Stimulated activated effector memory CD8-positive, alpha-beta T cell treated with anti-CD3 and anti-CD28 coated beads, Interleukin-12 subunit alpha, Interleukin-12 subunit beta, amount 100 ng/mL, for 72 hours (primary cell): ENCODE measurements around the gene PHLDA3.

Experiments
- ATAC-seq: fragments of 150-1000 bp; cut with Tn5 transposase; 2 replicates; pipeline ENCODE4 v1.10.0; 2021
- DNase-seq, 2 donors: peaks; one replicate each; pipeline ENCODE4 v3.0.0; 2021 to 2022; ENCODE audit warnings: low spot score in 2 of 2
- H3K27ac Mint-ChIP-seq: one replicate; pipeline ENCODE4 v1.8.0; 2022; ENCODE audit warnings: mild to moderate bottlenecking, mixed read lengths
- H3K36me3 Mint-ChIP-seq: one replicate; pipeline ENCODE4 v1.8.0; 2022; ENCODE audit warnings: mild to moderate bottlenecking, mixed read lengths
- H3K4me1 Mint-ChIP-seq: one replicate; pipeline ENCODE4 v1.8.0; 2022; ENCODE audit warnings: mixed read lengths
- H3K4me3 Mint-ChIP-seq: one replicate; pipeline ENCODE4 v1.8.0; 2022; ENCODE audit warnings: mild to moderate bottlenecking, mixed read lengths
- H3K9me3 Mint-ChIP-seq: one replicate; pipeline ENCODE4 v1.8.0; 2022; ENCODE audit warnings: mixed read lengths

PHLDA3 gene

GRCh38 chr1:201445310-201445709 lies 23.7 kb downstream of the PHLDA3 start:
- Mint-ChIP-seq H3K36me3 (no peaks in the 10 kb centered on the region), H3K27ac (no peak overlapping the region), H3K9me3 (no peaks in the 10 kb centered on the region), H3K4me3 (no peak overlapping the region), H3K4me1 (peaks cover 6% of the 10 kb centered on the region)
- DNase-seq (no peak), ATAC-seq (no peak)

- DNase-seq, result no peak
Measured at GRCh38 chr1:201444792-201445191, 24.2 kb downstream of the PHLDA3 start.

GRCh38 chr1:201443747-201444146 lies 25.2 kb downstream of the PHLDA3 start:
- no peak overlapping the region for H3K4me3 Mint-ChIP-seq
- no peak for DNase-seq
- H3K9me3 Mint-ChIP-seq, result no peaks in the 10 kb centered on the region
- ATAC-seq, result no peak
- H3K27ac Mint-ChIP-seq, result no peak overlapping the region
- H3K4me1 Mint-ChIP-seq, result peaks cover 6% of the 10 kb centered on the region
- no peaks in the 10 kb centered on the region for H3K36me3 Mint-ChIP-seq

More at GRCh38 chr1:201444792-201445191, 24.2 kb downstream of the PHLDA3 start:
- Mint-ChIP-seq H3K27ac (no peak overlapping the region), H3K36me3 (no peaks in the 10 kb centered on the region), H3K4me3 (no peak overlapping the region), H3K4me1 (peaks cover 6% of the 10 kb centered on the region), H3K9me3 (no peaks in the 10 kb centered on the region)
- ATAC-seq, result peak; percentile 25

GRCh38 chr1:201436969-201437368 lies 32.0 kb downstream of the PHLDA3 start:
- Mint-ChIP-seq H3K27ac (no peak overlapping the region), H3K36me3 (no peaks in the 10 kb centered on the region), H3K9me3 (no peaks in the 10 kb centered on the region), H3K4me3 (no peak overlapping the region), H3K4me1 (peaks cover 11% of the 10 kb centered on the region)
- ATAC-seq (no peak), DNase-seq (no peak)

GRCh38 chr1:201436393-201436792 lies 32.6 kb downstream of the PHLDA3 start:
- Mint-ChIP-seq H3K27ac (no peak overlapping the region), H3K9me3 (no peaks in the 10 kb centered on the region), H3K4me3 (no peak overlapping the region), H3K4me1 (peaks cover 11% of the 10 kb centered on the region), H3K36me3 (no peaks in the 10 kb centered on the region)
- peak; percentile 21 for ATAC-seq
- no peak for DNase-seq

- H3K4me1 Mint-ChIP-seq, result peaks cover 11% of the 10 kb centered on the region
- H3K9me3 Mint-ChIP-seq, result no peaks in the 10 kb centered on the region
- H3K4me3 Mint-ChIP-seq, result no peak overlapping the region
- no peak overlapping the region for H3K27ac Mint-ChIP-seq
- ATAC-seq (no peak), DNase-seq (no peak)
- no peaks in the 10 kb centered on the region for H3K36me3 Mint-ChIP-seq
Measured at GRCh38 chr1:201434266-201434665, 34.7 kb downstream of the PHLDA3 start.

- no peak overlapping the region for H3K27ac Mint-ChIP-seq
- no peaks in the 10 kb centered on the region for H3K36me3 Mint-ChIP-seq
- DNase-seq (no peak), ATAC-seq (no peak)
- peaks cover 11% of the 10 kb centered on the region for H3K4me1 Mint-ChIP-seq
- H3K4me3 Mint-ChIP-seq, result no peak overlapping the region
- H3K9me3 Mint-ChIP-seq, result no peaks in the 10 kb centered on the region
Measured at GRCh38 chr1:201433609-201434008, 35.4 kb downstream of the PHLDA3 start.

GRCh38 chr1:201430776-201431175 lies 38.2 kb downstream of the PHLDA3 start:
- no peak overlapping the region for H3K27ac Mint-ChIP-seq
- no peak for ATAC-seq
- H3K4me1 Mint-ChIP-seq, result peaks cover 4% of the 10 kb centered on the region

GRCh38 chr1:201429736-201430501 lies 39.1 kb downstream of the PHLDA3 start:
- Mint-ChIP-seq H3K4me1 (no peaks in the 10 kb centered on the region), H3K9me3 (no peaks in the 10 kb centered on the region), H3K36me3 (no peaks in the 10 kb centered on the region), H3K27ac (no peak overlapping the region), H3K4me3 (no peak overlapping the region)
- no peak for DNase-seq
- no peak for ATAC-seq

More at GRCh38 chr1:201430776-201431175, 38.2 kb downstream of the PHLDA3 start:
- Mint-ChIP-seq H3K4me3 (no peak overlapping the region), H3K36me3 (no peaks in the 10 kb centered on the region), H3K9me3 (no peaks in the 10 kb centered on the region)
- no peak for DNase-seq

GRCh38 chr1:201427963-201428362 lies 41.0 kb downstream of the PHLDA3 start:
- H3K36me3 Mint-ChIP-seq, result no peaks in the 10 kb centered on the region
- no peak overlapping the region for H3K4me3 Mint-ChIP-seq
- H3K4me1 Mint-ChIP-seq, result no peaks in the 10 kb centered on the region
- DNase-seq, result no peak
- no peak overlapping the region for H3K27ac Mint-ChIP-seq
- ATAC-seq, result no peak
- H3K9me3 Mint-ChIP-seq, result no peaks in the 10 kb centered on the region

GRCh38 chr1:201426479-201427310 lies 42.3 kb downstream of the PHLDA3 start:
- Mint-ChIP-seq H3K36me3 (no peaks in the 10 kb centered on the region), H3K9me3 (no peaks in the 10 kb centered on the region), H3K4me3 (no peak overlapping the region), H3K27ac (no peak overlapping the region), H3K4me1 (no peaks in the 10 kb centered on the region)
- DNase-seq (no peak), ATAC-seq (peak; percentile 19)

- Mint-ChIP-seq H3K36me3 (no peaks in the 10 kb centered on the region), H3K9me3 (no peaks in the 10 kb centered on the region), H3K27ac (no peak overlapping the region), H3K4me1 (no peaks in the 10 kb centered on the region), H3K4me3 (no peak overlapping the region)
- DNase-seq, result no peak
- no peak for ATAC-seq
Measured at GRCh38 chr1:201424146-201424545, 44.8 kb downstream of the PHLDA3 start.

- no peaks in the 10 kb centered on the region for H3K36me3 Mint-ChIP-seq
- H3K4me3 Mint-ChIP-seq, result no peak overlapping the region
- DNase-seq, result no peak
- H3K27ac Mint-ChIP-seq, result no peak overlapping the region
- H3K4me1 Mint-ChIP-seq, result no peaks in the 10 kb centered on the region
- no peak for ATAC-seq
- no peaks in the 10 kb centered on the region for H3K9me3 Mint-ChIP-seq
Measured at GRCh38 chr1:201423655-201424054, 45.3 kb downstream of the PHLDA3 start.

- Mint-ChIP-seq H3K9me3 (no peaks in the 10 kb centered on the region), H3K4me3 (no peak overlapping the region), H3K4me1 (no peaks in the 10 kb centered on the region), H3K36me3 (no peaks in the 10 kb centered on the region), H3K27ac (no peak overlapping the region)
- DNase-seq (no peak), ATAC-seq (no peak)
Measured at GRCh38 chr1:201422436-201423030, 46.5 kb downstream of the PHLDA3 start.

- H3K36me3 Mint-ChIP-seq, result no peaks in the 10 kb centered on the region
- DNase-seq (no peak), ATAC-seq (no peak)
- no peaks in the 10 kb centered on the region for H3K4me1 Mint-ChIP-seq
- H3K4me3 Mint-ChIP-seq, result no peak overlapping the region
- no peak overlapping the region for H3K27ac Mint-ChIP-seq
- H3K9me3 Mint-ChIP-seq, result no peaks in the 10 kb centered on the region
Measured at GRCh38 chr1:201422026-201422425, 47.0 kb downstream of the PHLDA3 start.
